Endothelial cell of umbilical vein (primary cell): ENCODE measurements around the gene OTOP2. TPM values are rescaled to one million over a fixed set of nuclear protein-coding genes. Genes with fewer than 3 reads are reported as not detected.

Experiments
- BruUV-seq: library from RNA; stranded (reverse); fragments of 400-500 nt; replicated peaks from 2 replicates; lab custom pipeline; 2021; lab: Mats Ljungman, UMichigan
- CTCF ChIA-PET: fragments of 300-600, 350-600 bp; sonication (Branson Sonifier 250); formaldehyde crosslinking; loops from one replicate; lab custom pipeline; 2021; ENCODE audit warnings: antibody characterized with exemption, inconsistent platforms; lab: Charles Lee
- POLR2A ChIA-PET: fragments of 300-600, 350-600 bp; sonication (Branson Sonifier 250); formaldehyde crosslinking; loops from one replicate; lab custom pipeline; 2021; ENCODE audit warnings: antibody characterized with exemption, inconsistent platforms; lab: Charles Lee
- DNase-seq: peaks from one replicate; pipeline ENCODE4 v3.0.0-alpha.2; 2011; ENCODE audit warnings: low read depth, low spot score
- FAIRE-seq: peaks from 2 replicates; lab custom pipeline; 2011; peaks lifted over from hg19 to GRCh38; lab: Jason Lieb, UNC
- H2AFZ ChIP-seq: 2 replicates; pipeline ENCODE4 v1.6.0; 2012; ENCODE audit warnings: low read depth, low read length, control low read depth, inconsistent platforms
- H3K27ac ChIP-seq: 2 replicates; pipeline ENCODE4 v1.5.1; 2011; ENCODE audit warnings: low read depth, mild to moderate bottlenecking, control low read depth, low read length, moderate library complexity; ENCODE audit not compliant: insufficient read depth
- H3K27me3 ChIP-seq, 2 experiments: 2 replicates each; pipeline versions ENCODE4 v1.6.0 to v1.6.1; 2011; ENCODE audit warnings: low read length in 2 of 2, mixed read lengths in 1 of 2; ENCODE audit not compliant: control insufficient read depth in 2 of 2, insufficient read depth in 2 of 2
- H3K36me3 ChIP-seq, 2 experiments: 2 replicates in 1 of 2; 3 replicates in 1 of 2; pipeline ENCODE4 v1.5.1; 2011; ENCODE audit warnings: low read length in 2 of 2, mild to moderate bottlenecking in 1 of 2, moderate library complexity in 1 of 2; ENCODE audit not compliant: control insufficient read depth in 2 of 2, insufficient read depth in 2 of 2; ENCODE audit errors: extremely low read depth in 1 of 2
- H3K4me1 ChIP-seq: 3 replicates; pipeline ENCODE4 v1.5.1; 2011; ENCODE audit warnings: mild to moderate bottlenecking, low read length; ENCODE audit not compliant: control insufficient read depth, insufficient read depth; ENCODE audit errors: extremely low read depth
- H3K4me2 ChIP-seq: 2 replicates; pipeline ENCODE4 v1.6.1; 2011; ENCODE audit warnings: low read length, control low read depth, mixed read lengths; ENCODE audit not compliant: insufficient read depth
- H3K4me3 ChIP-seq, 3 experiments: fragments of 200-600 bp in 1 of 3; sonication (generic), shearing (Covaris generic) in 1 of 3; replicated peaks in 1 of 3; 2 replicates each; pipeline ENCODE4 v1.5.1; 2011 to 2016; ENCODE audit warnings: control low read depth in 3 of 3, low read length in 3 of 3, mild to moderate bottlenecking in 2 of 3, inconsistent platforms in 1 of 3, low read depth in 1 of 3, moderate library complexity in 1 of 3; ENCODE audit not compliant: insufficient read depth in 1 of 3
- H3K79me2 ChIP-seq: 2 replicates; pipeline ENCODE4 v1.6.0; 2012; ENCODE audit warnings: low read length, inconsistent platforms; ENCODE audit not compliant: control insufficient read depth, insufficient read depth
- H3K9ac ChIP-seq: replicated peaks from 2 replicates; pipeline ENCODE3; 2011; ENCODE audit warnings: low read length, control low read depth; ENCODE audit not compliant: insufficient read depth; ENCODE audit errors: extremely low read depth
- H3K9me1 ChIP-seq: replicated peaks from 3 replicates; pipeline ENCODE4 v1.6.0; 2011; ENCODE audit warnings: mild to moderate bottlenecking, low read length; ENCODE audit not compliant: control insufficient read depth, insufficient read depth; ENCODE audit errors: extremely low read depth
- H3K9me3 ChIP-seq: replicated peaks from 2 replicates; pipeline ENCODE4 v1.5.1; 2012; ENCODE audit warnings: low read length, inconsistent platforms; ENCODE audit not compliant: control insufficient read depth, insufficient read depth
- H4K20me1 ChIP-seq: replicated peaks from 2 replicates; pipeline ENCODE3; 2011; ENCODE audit warnings: mild to moderate bottlenecking, low read length; ENCODE audit not compliant: control insufficient read depth, insufficient read depth; ENCODE audit errors: extremely low read depth
- EZH2 ChIP-seq: IDR thresholded peaks from 2 replicates; pipeline ENCODE4 v1.6.1; 2012; ENCODE audit warnings: borderline replicate concordance, low read depth, mild to moderate bottlenecking, moderate library complexity, low read length, inconsistent platforms; ENCODE audit not compliant: severe bottlenecking
- FOS ChIP-seq: IDR thresholded peaks from 2 replicates; pipeline ENCODE4 v1.6.1; 2011; ENCODE audit warnings: mild to moderate bottlenecking, low read length, moderate library complexity, borderline replicate concordance; ENCODE audit not compliant: insufficient read depth
- GATA2 ChIP-seq: IDR thresholded peaks from 2 replicates; pipeline ENCODE4 v1.7.0; 2011; ENCODE audit warnings: low read depth, mild to moderate bottlenecking, moderate library complexity, mixed read lengths, low read length; ENCODE audit not compliant: insufficient read length, insufficient read depth
- JUN ChIP-seq: IDR thresholded peaks from 2 replicates; pipeline ENCODE4 v1.6.1; 2011; ENCODE audit warnings: borderline replicate concordance, low read depth; ENCODE audit not compliant: insufficient read length, insufficient read depth
- MAX ChIP-seq: IDR thresholded peaks from 2 replicates; pipeline ENCODE4 v1.6.1; 2011; ENCODE audit not compliant: insufficient read depth, insufficient read length
- MYC ChIP-seq: IDR thresholded peaks from one replicate; pipeline ENCODE4 v1.6.1; 2011; ENCODE audit warnings: mild to moderate bottlenecking, low read depth, low read length
- POLR2A ChIP-seq: IDR thresholded peaks from 2 replicates; pipeline ENCODE4 v1.6.1; 2012; ENCODE audit warnings: low read depth, mild to moderate bottlenecking, control low read depth, low read length
- POLR2AphosphoS5 ChIP-seq: IDR thresholded peaks from 2 replicates; pipeline ENCODE4 v1.6.1; 2012; ENCODE audit warnings: low read depth, mild to moderate bottlenecking, control low read depth, low read length, moderate library complexity; ENCODE audit not compliant: insufficient read depth
- dilution Hi-C: fragments of 300-500 bp; cut with MboI; formaldehyde crosslinking; loops from one replicate; pipeline ENCODE4 v1.15.0; 2019; ENCODE audit warnings: low sequenced_read_pairs; ENCODE audit not compliant: extremely low pct_ligation_motif_present
- intact Hi-C: fragments of 100-400 bp; cut with micrococcal nuclease; formaldehyde crosslinking; loops from one replicate; pipeline ENCODE4 v1.10.0; 2022
- polyA plus RNA-seq, 4 experiments: library from polyadenylated mRNA; depleted of rRNA in 3 of 4; stranded (reverse) in 3 of 4; unstranded in 1 of 4; fragments of >200 nt; gene quantifications; 2 replicates each; pipeline versions ENCODE4 v1.2.1 to v1.2.3, GENCODE V29; 2011 to 2012; ENCODE audit warnings: missing spikeins in 1 of 4
- total RNA-seq: library from RNA; stranded (reverse); gene quantifications from 2 replicates; pipeline ENCODE4 v1.2.3, GENCODE V29; 2021
- TF ChIP-seq, protein P1 (sequence below), 2 donors: IDR thresholded peaks; 1 replicate in 1 of 2; 2 replicates in 1 of 2; pipeline ENCODE4 v1.5.1; 2011; ENCODE audit warnings: low read length in 2 of 2, mild to moderate bottlenecking in 2 of 2, moderate library complexity in 2 of 2, control low read depth in 1 of 2, inconsistent platforms in 1 of 2, low read depth in 1 of 2; ENCODE audit not compliant: insufficient read depth in 1 of 2; ENCODE audit errors: extremely low read depth in 1 of 2

Gene OTOP2
- total and polyA plus RNA-seq, 2 donors (not counting 3 experiments of a cell fraction or from before 2014, with no cell fraction given): not detected

GRCh38 chr17:74875155-74875976 is 48.7 kb upstream of the OTOP2 start:
- no peak for FAIRE-seq
- POLR2A ChIA-PET: no interaction called here
- H2AFZ ChIP-seq: no peak overlapping the region

More at GRCh38 chr17:74875155-74875976, 48.7 kb upstream of the OTOP2 start:
- Histone ChIP-seq H3K4me3 (no peak overlapping the region), H3K4me1 (peaks cover 15% of the 10 kb centered on the region), H3K9me1 (no peaks in the 10 kb centered on the region), H4K20me1 (no peaks in the 10 kb centered on the region), H3K9ac (no peak overlapping the region), H3K36me3 (no peaks in the 10 kb centered on the region), H3K27ac (no peak overlapping the region), H3K9me3 (no peaks in the 10 kb centered on the region), H3K27me3 (no peaks in the 10 kb centered on the region), H3K79me2 (no peaks in the 10 kb centered on the region), H3K4me2 (no peak overlapping the region)
- dilution Hi-C loops (no loop called here), intact Hi-C loops (no loop called here)
- TF ChIP-seq GATA2 (no peak), FOS (no peak), MYC (no peak), MAX (no peak), EZH2 (no peak), POLR2AphosphoS5 (no peak), JUN (no peak), POLR2A (no peak)
- TF ChIP-seq, protein P1, sequence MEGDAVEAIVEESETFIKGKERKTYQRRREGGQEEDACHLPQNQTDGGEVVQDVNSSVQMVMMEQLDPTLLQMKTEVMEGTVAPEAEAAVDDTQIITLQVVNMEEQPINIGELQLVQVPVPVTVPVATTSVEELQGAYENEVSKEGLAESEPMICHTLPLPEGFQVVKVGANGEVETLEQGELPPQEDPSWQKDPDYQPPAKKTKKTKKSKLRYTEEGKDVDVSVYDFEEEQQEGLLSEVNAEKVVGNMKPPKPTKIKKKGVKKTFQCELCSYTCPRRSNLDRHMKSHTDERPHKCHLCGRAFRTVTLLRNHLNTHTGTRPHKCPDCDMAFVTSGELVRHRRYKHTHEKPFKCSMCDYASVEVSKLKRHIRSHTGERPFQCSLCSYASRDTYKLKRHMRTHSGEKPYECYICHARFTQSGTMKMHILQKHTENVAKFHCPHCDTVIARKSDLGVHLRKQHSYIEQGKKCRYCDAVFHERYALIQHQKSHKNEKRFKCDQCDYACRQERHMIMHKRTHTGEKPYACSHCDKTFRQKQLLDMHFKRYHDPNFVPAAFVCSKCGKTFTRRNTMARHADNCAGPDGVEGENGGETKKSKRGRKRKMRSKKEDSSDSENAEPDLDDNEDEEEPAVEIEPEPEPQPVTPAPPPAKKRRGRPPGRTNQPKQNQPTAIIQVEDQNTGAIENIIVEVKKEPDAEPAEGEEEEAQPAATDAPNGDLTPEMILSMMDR (IDR thresholded peaks at IDR 0.05; ENCODE audit: extremely low read depth in 1 of 2, insufficient read depth in 1 of 2, low read depth in 1 of 2, low read length in 2 of 2): no peak
- CTCF ChIA-PET: interaction anchor here (0.6 kb wide), 1 partner anchor 81 kb away, joined by 3 read pairs; no protein-coding TSS in a partner anchor
- no peak for DNase-seq
- BruUV-seq: no TSS peak
